WTC11 (cell line): Measurements from ENCODE around the gene JMJD4. TPM values are rescaled to one million over a fixed set of nuclear protein-coding genes. Genes with fewer than 3 reads are reported as not detected.
"Not testable (repeated sequence)": the region's sequence is repeated elsewhere in the genome, so short reads cannot be mapped to it uniquely, and the experiment has no call there.

Source experiments
- ATAC-seq: fragments of 200-7000 bp; cut with Tn5 transposase; 2 replicates; pipeline ENCODE4 v1.10.0; 2021; ENCODE audit warnings: mild to moderate bottlenecking, moderate library complexity
- CTCF ChIA-PET: fragments of 300-600 bp; sonication (Branson Sonifier 250); formaldehyde crosslinking; loops from one replicate; lab custom pipeline; 2021; ENCODE audit warnings: antibody characterized with exemption; lab: Charles Lee
- POLR2A ChIA-PET: fragments of 350-600 bp; sonication (Branson Sonifier 250); formaldehyde crosslinking; loops from one replicate; lab custom pipeline; 2021; ENCODE audit warnings: antibody characterized with exemption; lab: Charles Lee
- DNase-seq: peaks from one replicate; pipeline ENCODE4 v3.0.0; 2021; ENCODE audit warnings: low spot score
- H3K27ac Mint-ChIP-seq: 2 replicates; pipeline ENCODE4 v1.8.0; 2021; ENCODE audit warnings: mixed read lengths
- H3K27me3 Mint-ChIP-seq: 2 replicates; pipeline ENCODE4 v1.8.0; 2021; ENCODE audit warnings: low read depth, mild to moderate bottlenecking, moderate library complexity, mixed read lengths
- H3K36me3 Mint-ChIP-seq: 2 replicates; pipeline ENCODE4 v1.8.0; 2021; ENCODE audit warnings: mixed read lengths
- H3K4me1 Mint-ChIP-seq: 2 replicates; pipeline ENCODE4 v1.8.0; 2022; ENCODE audit warnings: mixed read lengths
- H3K4me3 Mint-ChIP-seq: 2 replicates; pipeline ENCODE4 v1.8.0; 2021; ENCODE audit warnings: mild to moderate bottlenecking, moderate library complexity, mixed read lengths
- H3K9me3 Mint-ChIP-seq: 2 replicates; pipeline ENCODE4 v1.8.0; 2021; ENCODE audit warnings: mixed read lengths
- CREB1 ChIP-seq: sonication (generic); formaldehyde crosslinking; IDR thresholded peaks from 2 replicates; pipeline ENCODE4 v1.8.0; 2023; ENCODE audit warnings: mild to moderate bottlenecking, missing genetic modification reagents
- CREM ChIP-seq: sonication (generic); formaldehyde crosslinking; IDR thresholded peaks from 2 replicates; pipeline ENCODE4 v1.8.1; 2022; ENCODE audit warnings: mild to moderate bottlenecking, missing genetic modification reagents, moderate library complexity
- ELF4 ChIP-seq: sonication (generic); formaldehyde crosslinking; IDR thresholded peaks from 2 replicates; pipeline ENCODE4 v1.8.1; 2022; ENCODE audit warnings: low read depth, mild to moderate bottlenecking, moderate library complexity, missing genetic modification reagents
- ETV6 ChIP-seq: sonication (generic); formaldehyde crosslinking; IDR thresholded peaks from 2 replicates; pipeline ENCODE4 v1.8.1; 2022; ENCODE audit warnings: mild to moderate bottlenecking, missing genetic modification reagents
- FOXJ3 ChIP-seq: sonication (generic); formaldehyde crosslinking; IDR thresholded peaks from 2 replicates; pipeline ENCODE4 v1.9.0; 2021; ENCODE audit warnings: missing genetic modification reagents, mild to moderate bottlenecking, borderline replicate concordance
- FOXK1 ChIP-seq: sonication (generic); formaldehyde crosslinking; IDR thresholded peaks from 2 replicates; pipeline ENCODE4 v1.8.0; 2022; ENCODE audit warnings: mild to moderate bottlenecking, moderate library complexity, missing genetic modification reagents
- IRF2 ChIP-seq: sonication (generic); formaldehyde crosslinking; IDR thresholded peaks from 2 replicates; pipeline ENCODE4 v1.8.0; 2022; ENCODE audit warnings: low read depth, missing genetic modification reagents, borderline replicate concordance
- KAT7 ChIP-seq: sonication (generic); formaldehyde crosslinking; IDR thresholded peaks from 2 replicates; pipeline ENCODE4 v1.8.1; 2023; ENCODE audit warnings: missing genetic modification reagents, mild to moderate bottlenecking, borderline replicate concordance
- NFATC4 ChIP-seq: fragments of 250-450 bp; sonication (Bioruptor Pico); IDR thresholded peaks from 2 replicates; pipeline ENCODE4 v1.9.0; 2021; ENCODE audit warnings: mild to moderate bottlenecking
- NFYB ChIP-seq: sonication (generic); formaldehyde crosslinking; conservative IDR thresholded peaks from 2 replicates; pipeline ENCODE4 v1.8.0; 2022; ENCODE audit warnings: low read depth, missing genetic modification reagents
- NR1H2 ChIP-seq: sonication (generic); formaldehyde crosslinking; IDR thresholded peaks from 2 replicates; pipeline ENCODE4 v1.9.0; 2021; ENCODE audit warnings: mild to moderate bottlenecking, moderate library complexity, missing genetic modification reagents
- NR2C2 ChIP-seq: sonication (generic); formaldehyde crosslinking; IDR thresholded peaks from 2 replicates; pipeline ENCODE4 v1.8.0; 2022; ENCODE audit warnings: mild to moderate bottlenecking, missing genetic modification reagents
- NR3C1 ChIP-seq: sonication (generic); formaldehyde crosslinking; conservative IDR thresholded peaks from 2 replicates; pipeline ENCODE4 v1.8.1; 2023; ENCODE audit warnings: low read depth, mild to moderate bottlenecking, missing genetic modification reagents
- OVOL2 ChIP-seq: fragments of 250-450 bp; sonication (Bioruptor Pico); IDR thresholded peaks from 2 replicates; pipeline ENCODE4 v1.9.0; 2021; ENCODE audit warnings: mild to moderate bottlenecking, borderline replicate concordance
- SMAD4 ChIP-seq: sonication (generic); formaldehyde crosslinking; IDR thresholded peaks from 2 replicates; pipeline ENCODE4 v1.8.0; 2022; ENCODE audit warnings: mild to moderate bottlenecking, missing genetic modification reagents
- SOX15 ChIP-seq: fragments of 250-450 bp; sonication (Bioruptor Pico); IDR thresholded peaks from 2 replicates; pipeline ENCODE4 v1.9.0; 2021; ENCODE audit warnings: mild to moderate bottlenecking
- TEAD4 ChIP-seq: sonication (generic); formaldehyde crosslinking; IDR thresholded peaks from 2 replicates; pipeline ENCODE4 v1.8.0; 2022; ENCODE audit warnings: mild to moderate bottlenecking, missing genetic modification reagents
- ZNF121 ChIP-seq: sonication (generic); formaldehyde crosslinking; IDR thresholded peaks from 2 replicates; pipeline ENCODE4 v1.8.0; 2023; ENCODE audit warnings: missing genetic modification reagents
- ZNF138 ChIP-seq: sonication (generic); formaldehyde crosslinking; conservative IDR thresholded peaks from 2 replicates; pipeline ENCODE4 v1.8.1; 2022; ENCODE audit warnings: mild to moderate bottlenecking, moderate library complexity, missing genetic modification reagents
- ZNF219 ChIP-seq: sonication (generic); formaldehyde crosslinking; IDR thresholded peaks from 2 replicates; pipeline ENCODE4 v1.8.0; 2023; ENCODE audit warnings: missing genetic modification reagents, mild to moderate bottlenecking, borderline replicate concordance
- ZNF232 ChIP-seq: sonication (generic); formaldehyde crosslinking; IDR thresholded peaks from 2 replicates; pipeline ENCODE4 v1.8.0; 2022; ENCODE audit warnings: mild to moderate bottlenecking, missing genetic modification reagents
- ZNF396 ChIP-seq: fragments of 250-450 bp; sonication (Bioruptor Pico); IDR thresholded peaks from 2 replicates; pipeline ENCODE4 v1.8.0; 2021; ENCODE audit warnings: mild to moderate bottlenecking, moderate library complexity, borderline replicate concordance
- ZNF512 ChIP-seq: sonication (generic); formaldehyde crosslinking; IDR thresholded peaks from 2 replicates; pipeline ENCODE4 v1.8.1; 2022; ENCODE audit warnings: missing genetic modification reagents, borderline replicate concordance
- ZNF532 ChIP-seq: fragments of 250-450 bp; sonication (Bioruptor Pico); IDR thresholded peaks from 2 replicates; pipeline ENCODE4 v1.9.0; 2021; ENCODE audit warnings: mild to moderate bottlenecking, borderline replicate concordance
- total RNA-seq: library from RNA; stranded (reverse); gene quantifications from 3 replicates; pipeline ENCODE4 v1.2.3, GENCODE V29; 2021
- TF ChIP-seq, protein P1 (sequence below): sonication (generic); formaldehyde crosslinking; IDR thresholded peaks from 2 replicates; pipeline ENCODE4 v1.8.1; 2023; ENCODE audit warnings: mild to moderate bottlenecking, missing genetic modification reagents, moderate library complexity
- TF ChIP-seq, protein P2 (sequence below): sonication (generic); formaldehyde crosslinking; IDR thresholded peaks from 2 replicates; pipeline ENCODE4 v1.8.1; 2022; ENCODE audit warnings: low read depth, missing genetic modification reagents, borderline replicate concordance

The JMJD4 gene
- total RNA-seq, 1 experiment from 2014 or later = 13.7 TPM

- TF ChIP-seq ZNF512 (CRISPR knock-in tag) (no peak), NR3C1 (CRISPR knock-in tag) (no peak), NFATC4 (no peak), OVOL2 (no peak), NFYB (CRISPR knock-in tag) (no peak), ELF4 (CRISPR knock-in tag) (no peak), ZNF121 (CRISPR knock-in tag) (no peak), ZNF532 (no peak), ZNF138 (CRISPR knock-in tag) (no peak), ETV6 (CRISPR knock-in tag) (no peak)
- TF ChIP-seq, protein P1, sequence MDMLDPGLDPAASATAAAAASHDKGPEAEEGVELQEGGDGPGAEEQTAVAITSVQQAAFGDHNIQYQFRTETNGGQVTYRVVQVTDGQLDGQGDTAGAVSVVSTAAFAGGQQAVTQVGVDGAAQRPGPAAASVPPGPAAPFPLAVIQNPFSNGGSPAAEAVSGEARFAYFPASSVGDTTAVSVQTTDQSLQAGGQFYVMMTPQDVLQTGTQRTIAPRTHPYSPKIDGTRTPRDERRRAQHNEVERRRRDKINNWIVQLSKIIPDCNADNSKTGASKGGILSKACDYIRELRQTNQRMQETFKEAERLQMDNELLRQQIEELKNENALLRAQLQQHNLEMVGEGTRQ = no peak
- TF ChIP-seq, protein P2, sequence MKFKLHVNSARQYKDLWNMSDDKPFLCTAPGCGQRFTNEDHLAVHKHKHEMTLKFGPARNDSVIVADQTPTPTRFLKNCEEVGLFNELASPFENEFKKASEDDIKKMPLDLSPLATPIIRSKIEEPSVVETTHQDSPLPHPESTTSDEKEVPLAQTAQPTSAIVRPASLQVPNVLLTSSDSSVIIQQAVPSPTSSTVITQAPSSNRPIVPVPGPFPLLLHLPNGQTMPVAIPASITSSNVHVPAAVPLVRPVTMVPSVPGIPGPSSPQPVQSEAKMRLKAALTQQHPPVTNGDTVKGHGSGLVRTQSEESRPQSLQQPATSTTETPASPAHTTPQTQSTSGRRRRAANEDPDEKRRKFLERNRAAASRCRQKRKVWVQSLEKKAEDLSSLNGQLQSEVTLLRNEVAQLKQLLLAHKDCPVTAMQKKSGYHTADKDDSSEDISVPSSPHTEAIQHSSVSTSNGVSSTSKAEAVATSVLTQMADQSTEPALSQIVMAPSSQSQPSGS (CRISPR knock-in tag) = no peak
Observed at GRCh38 chr1:227707846-227708245, 27.3 kb downstream of the JMJD4 start (continued).

GRCh38 chr1:227701631-227702030, 33.5 kb downstream of the JMJD4 start:
- H3K4me1 Mint-ChIP-seq, H3K27ac Mint-ChIP-seq, DNase-seq, POLR2A ChIA-PET, CTCF ChIA-PET, ATAC-seq, H3K4me3 Mint-ChIP-seq: not testable (repeated sequence)
- Mint-ChIP-seq H3K9me3 (peaks cover 70% of the 10 kb centered on the region), H3K27me3 (peaks cover 46% of the 10 kb centered on the region), H3K36me3 (peaks cover 36% of the 10 kb centered on the region)

GRCh38 chr1:227697321-227697864, 37.7 kb downstream of the JMJD4 start:
- Mint-ChIP-seq H3K4me3 (no peak overlapping the region), H3K4me1 (no peaks in the 10 kb centered on the region), H3K36me3 (peaks cover 34% of the 10 kb centered on the region), H3K27me3 (peaks cover 36% of the 10 kb centered on the region), H3K9me3 (peaks cover 64% of the 10 kb centered on the region), H3K27ac (no peak overlapping the region)
- TF ChIP-seq NR1H2 (CRISPR knock-in tag) = no peak
- no peak for TF ChIP-seq KAT7 (CRISPR knock-in tag)
- TF ChIP-seq FOXK1 (CRISPR knock-in tag) = no peak
- TF ChIP-seq FOXJ3 = no peak
- TF ChIP-seq ZNF219 (CRISPR knock-in tag) = no peak
- no peak for TF ChIP-seq CREB1 (CRISPR knock-in tag)
- no peak for TF ChIP-seq ZNF396
- no peak for TF ChIP-seq SMAD4 (CRISPR knock-in tag)
- TF ChIP-seq TEAD4 = no peak
- TF ChIP-seq ZNF232 (CRISPR knock-in tag) = no peak
- TF ChIP-seq ETV6 (CRISPR knock-in tag) = no peak
- TF ChIP-seq ZNF121 (CRISPR knock-in tag) = no peak
- TF ChIP-seq NR2C2 (CRISPR knock-in tag) = no peak
- TF ChIP-seq SOX15 = no peak
- no peak for TF ChIP-seq CREM (CRISPR knock-in tag)
- no peak for TF ChIP-seq IRF2 (CRISPR knock-in tag)
- DNase-seq (no peak), ATAC-seq (no peak)
- ChIA-PET CTCF (no interaction called here), POLR2A (no interaction called here)
